Sigmoid colon (tissue), 7 donors: ENCODE data around the gene CNTNAP4. TPM values are rescaled to one million over a fixed set of nuclear protein-coding genes. Genes with fewer than 3 reads are reported as not detected.

Experiments
- DNase-seq: peaks from one replicate; pipeline ENCODE4 v3.0.0-alpha.2; 2019
- H3K27ac ChIP-seq, 4 donors: fragments of 200-600 bp; sonication (generic); one replicate each; pipeline ENCODE4 v1.5.1; 2016 to 2019; ENCODE audit warnings: mild to moderate bottlenecking in 1 of 4
- H3K27me3 ChIP-seq, 3 donors: fragments of 200-600 bp; sonication (generic); one replicate each; pipeline ENCODE4 v1.5.1; 2019; ENCODE audit warnings: mild to moderate bottlenecking in 1 of 3
- H3K36me3 ChIP-seq, 4 donors: fragments of 200-600 bp; sonication (generic); one replicate each; pipeline ENCODE4 v1.5.1; 2016 to 2019
- H3K4me1 ChIP-seq, 4 donors: fragments of 200-600 bp; sonication (generic); one replicate each; pipeline ENCODE4 v1.5.1; 2017 to 2019
- H3K4me3 ChIP-seq, 4 donors: fragments of 200-600 bp; sonication (generic); one replicate each; pipeline ENCODE4 v1.5.1; 2017 to 2019; ENCODE audit warnings: mild to moderate bottlenecking in 2 of 4, moderate library complexity in 1 of 4
- H3K9me3 ChIP-seq, 4 donors: fragments of 200-600 bp in 3 of 4; sonication (generic) in 3 of 4; one replicate each; pipeline versions ENCODE4 v1.5.1 to v1.6.1; 2013 to 2019
- EP300 ChIP-seq, 4 donors: sonication (generic); formaldehyde crosslinking; IDR thresholded peaks; one replicate each; pipeline ENCODE4 v1.6.1; 2017; ENCODE audit warnings: antibody characterized with exemption in 4 of 4
- POLR2A ChIP-seq, 2 donors: fragments of 450-650 bp; IDR thresholded peaks; one replicate each; pipeline ENCODE4 v1.6.1; 2016; ENCODE audit warnings: antibody characterized with exemption in 2 of 2, mild to moderate bottlenecking in 2 of 2, moderate library complexity in 2 of 2
- POLR2AphosphoS5 ChIP-seq, 4 donors: sonication (generic); formaldehyde crosslinking; IDR thresholded peaks; one replicate each; pipeline ENCODE4 v1.6.1; 2017; ENCODE audit warnings: antibody characterized with exemption in 4 of 4
- WGBS, 2 donors: extraction: QIAGEN DNeasy Blood & Tissue Kit; methylation state at CpG; one replicate each; pipeline ENCODE4 v1.1.7; 2013; 5-methylcytosine and 5-hydroxymethylcytosine counted together
- intact Hi-C: fragments of 100-400 bp; cut with DNase I; formaldehyde crosslinking; loops from one replicate; pipeline ENCODE4 v1.15.1; 2023
- polyA plus RNA-seq, 3 donors: library from polyadenylated mRNA; stranded (reverse); fragments of 200-250 nt; gene quantifications; one replicate each; pipeline ENCODE4 v1.2.3, GENCODE V29; 2013
- total RNA-seq, 4 donors: library from RNA; depleted of rRNA; stranded (reverse); fragments of >200 nt; gene quantifications; one replicate each; pipeline ENCODE4 v1.1.0, GENCODE V29; 2016
- TF ChIP-seq, protein P1 (sequence below), 4 experiments: fragments of 450-650 bp in 3 of 4; fragments of 200-600 bp in 1 of 4; IDR thresholded peaks; one replicate each; pipeline ENCODE4 v1.5.1; 2016 to 2019; ENCODE audit warnings: antibody characterized with exemption in 4 of 4, mild to moderate bottlenecking in 3 of 4, moderate library complexity in 2 of 4
- donor health status: healthy with polysubstance abuse.
- donor health status: Bipolar disorder and iron deficiency.
- donor health status: healthy.

CNTNAP4 gene
- total and polyA plus RNA-seq, 7 donors = under 0.01 to 1.4 (median 0.22) TPM; not detected in 1

- Histone ChIP-seq H3K4me3 (no peak overlapping the region), H3K27me3 (no peaks in the 10 kb centered on the region), H3K4me1 (no peaks in the 10 kb centered on the region), H3K36me3 (no peaks in the 10 kb centered on the region), H3K9me3 (no peaks in the 10 kb centered on the region), H3K27ac (no peak overlapping the region)
- TF ChIP-seq, protein P1, sequence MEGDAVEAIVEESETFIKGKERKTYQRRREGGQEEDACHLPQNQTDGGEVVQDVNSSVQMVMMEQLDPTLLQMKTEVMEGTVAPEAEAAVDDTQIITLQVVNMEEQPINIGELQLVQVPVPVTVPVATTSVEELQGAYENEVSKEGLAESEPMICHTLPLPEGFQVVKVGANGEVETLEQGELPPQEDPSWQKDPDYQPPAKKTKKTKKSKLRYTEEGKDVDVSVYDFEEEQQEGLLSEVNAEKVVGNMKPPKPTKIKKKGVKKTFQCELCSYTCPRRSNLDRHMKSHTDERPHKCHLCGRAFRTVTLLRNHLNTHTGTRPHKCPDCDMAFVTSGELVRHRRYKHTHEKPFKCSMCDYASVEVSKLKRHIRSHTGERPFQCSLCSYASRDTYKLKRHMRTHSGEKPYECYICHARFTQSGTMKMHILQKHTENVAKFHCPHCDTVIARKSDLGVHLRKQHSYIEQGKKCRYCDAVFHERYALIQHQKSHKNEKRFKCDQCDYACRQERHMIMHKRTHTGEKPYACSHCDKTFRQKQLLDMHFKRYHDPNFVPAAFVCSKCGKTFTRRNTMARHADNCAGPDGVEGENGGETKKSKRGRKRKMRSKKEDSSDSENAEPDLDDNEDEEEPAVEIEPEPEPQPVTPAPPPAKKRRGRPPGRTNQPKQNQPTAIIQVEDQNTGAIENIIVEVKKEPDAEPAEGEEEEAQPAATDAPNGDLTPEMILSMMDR (IDR thresholded peaks at IDR 0.05) = no peak
- no peak for TF ChIP-seq POLR2A (IDR thresholded peaks at IDR 0.05)
- TF ChIP-seq POLR2AphosphoS5 (IDR thresholded peaks at IDR 0.05) = no peak
- TF ChIP-seq EP300 (IDR thresholded peaks at IDR 0.05) = no peak
- 79 to 83% methylated on average over 8 of the region's 8 CpGs for WGBS, 2 donors
- intact Hi-C loops = no loop called here
- no peak for DNase-seq
These were observed 184.6 kb downstream of the CNTNAP4 start for GRCh38 chr16:76461836-76462235.

DNA sequence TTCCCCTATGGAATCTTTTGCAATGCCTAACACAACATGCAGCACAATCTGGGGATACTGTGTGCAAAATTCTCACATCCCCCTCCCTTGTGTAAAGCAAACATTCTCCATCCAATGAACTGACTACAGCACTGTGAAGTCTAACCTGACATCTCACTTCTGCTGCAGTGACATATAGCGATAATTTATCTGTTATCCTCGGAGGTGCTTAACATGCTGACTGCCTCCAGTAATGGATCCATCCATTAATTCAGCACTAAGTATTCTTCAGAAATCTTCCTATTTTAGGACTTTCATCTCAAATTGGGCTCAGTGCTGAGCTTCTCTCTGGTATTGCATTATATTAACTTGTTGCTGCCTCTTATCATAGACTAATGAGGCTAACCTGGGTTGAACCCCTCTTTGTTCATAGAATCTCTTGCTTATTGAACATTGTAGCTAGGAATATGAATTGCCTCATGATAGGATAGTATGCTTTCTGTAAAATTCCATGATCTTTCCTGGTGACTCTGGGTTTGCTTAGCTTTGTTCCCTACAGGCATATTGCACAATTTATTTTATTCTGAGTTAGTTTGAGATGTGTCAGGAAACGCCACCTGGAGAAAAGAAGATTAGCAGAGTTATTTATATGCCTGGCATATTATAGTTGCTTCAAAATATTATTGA, 187.9 kb downstream of the CNTNAP4 start:
- TF ChIP-seq, protein P1 (IDR thresholded peaks at IDR 0.05) = no peak
- no peak for TF ChIP-seq POLR2AphosphoS5 (IDR thresholded peaks at IDR 0.05)
- no peak for TF ChIP-seq EP300 (IDR thresholded peaks at IDR 0.05)
- no peak for TF ChIP-seq POLR2A (IDR thresholded peaks at IDR 0.05)
- Histone ChIP-seq H3K27me3 (no peaks in the 10 kb centered on the region), H3K36me3 (no peaks in the 10 kb centered on the region), H3K27ac (no peak overlapping the region), H3K4me1 (no peaks in the 10 kb centered on the region), H3K4me3 (no peak overlapping the region), H3K9me3 (no peaks in the 10 kb centered on the region)
- DNase-seq = no peak
- intact Hi-C loops = no loop called here
- 90 to 92% methylated on average over 3 of the region's 3 CpGs for WGBS, 2 donors

DNA sequence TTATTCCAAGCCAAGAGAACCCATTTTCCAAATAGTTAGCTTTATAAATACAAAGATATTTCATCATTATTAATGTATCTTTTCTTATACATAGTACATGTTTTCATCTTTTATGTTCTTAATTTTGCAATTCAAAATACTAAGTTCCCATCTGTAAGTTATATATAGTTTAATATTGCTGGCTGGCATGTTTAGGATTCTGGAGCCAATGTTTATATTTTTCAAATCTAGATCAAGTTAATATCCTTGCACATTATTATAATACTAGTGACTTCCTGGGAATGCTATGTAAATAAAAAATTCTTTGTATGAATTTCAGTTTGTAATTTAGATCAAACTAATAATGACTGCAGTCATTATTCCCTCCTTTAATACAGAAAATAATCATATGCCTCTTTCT, 189.7 kb downstream of the CNTNAP4 start:
- no peak for DNase-seq
- Histone ChIP-seq H3K27me3 (no peaks in the 10 kb centered on the region), H3K4me3 (no peak overlapping the region), H3K4me1 (no peaks in the 10 kb centered on the region), H3K36me3 (no peaks in the 10 kb centered on the region), H3K9me3 (no peaks in the 10 kb centered on the region), H3K27ac (no peak overlapping the region)
- intact Hi-C loops = no loop called here
- no peak for TF ChIP-seq POLR2A (IDR thresholded peaks at IDR 0.05)
- TF ChIP-seq EP300 (IDR thresholded peaks at IDR 0.05) = no peak
- TF ChIP-seq, protein P1 (IDR thresholded peaks at IDR 0.05) = no peak
- no peak for TF ChIP-seq POLR2AphosphoS5 (IDR thresholded peaks at IDR 0.05)

DNA sequence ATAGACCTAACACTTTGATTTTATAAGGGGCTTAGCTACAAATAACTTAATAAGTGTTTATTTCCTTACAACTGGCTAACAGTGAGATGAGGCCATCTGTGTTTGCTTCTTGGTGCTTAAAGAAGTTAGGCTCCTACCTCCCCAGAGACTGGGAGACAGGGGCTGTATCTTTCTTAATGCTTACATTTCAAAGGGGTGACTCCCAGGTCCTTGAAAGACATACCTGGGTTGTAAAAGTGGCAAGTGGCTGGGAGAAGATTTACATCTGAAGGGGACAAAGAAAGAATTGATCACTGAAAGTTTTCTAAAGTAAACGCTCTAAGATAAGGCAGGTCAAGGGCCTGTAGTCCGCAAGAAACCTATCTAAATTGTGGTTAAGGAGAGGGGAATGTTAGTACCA, 196.8 kb downstream of the CNTNAP4 start:
- no peaks in the 10 kb centered on the region for H3K36me3 ChIP-seq
- no peak for DNase-seq
- intact Hi-C loops = no loop called here
- H3K27me3 ChIP-seq = no peaks in the 10 kb centered on the region
- no peaks in the 10 kb centered on the region for H3K4me1 ChIP-seq
- no peaks in the 10 kb centered on the region for H3K9me3 ChIP-seq
- TF ChIP-seq POLR2AphosphoS5 (IDR thresholded peaks at IDR 0.05) (no peak), POLR2A (IDR thresholded peaks at IDR 0.05) (no peak), EP300 (IDR thresholded peaks at IDR 0.05) (no peak)
- TF ChIP-seq, protein P1 (IDR thresholded peaks at IDR 0.05) = no peak
- no peak overlapping the region for H3K27ac ChIP-seq
- 61 to 73% methylated on average over 2 of the region's 2 CpGs for WGBS, 2 donors
- no peak overlapping the region for H3K4me3 ChIP-seq

GRCh38 chr16:76478105-76478504, 200.9 kb downstream of the CNTNAP4 start:
- Histone ChIP-seq H3K27me3 (no peaks in the 10 kb centered on the region), H3K4me1 (no peaks in the 10 kb centered on the region), H3K27ac (no peak overlapping the region), H3K4me3 (no peak overlapping the region), H3K9me3 (no peaks in the 10 kb centered on the region), H3K36me3 (no peaks in the 10 kb centered on the region)
- 67 to 73% methylated on average over 4 of the region's 4 CpGs for WGBS, 2 donors
- DNase-seq = no peak
- intact Hi-C loops = no loop called here
- TF ChIP-seq POLR2AphosphoS5 (IDR thresholded peaks at IDR 0.05) (no peak), POLR2A (IDR thresholded peaks at IDR 0.05) (no peak), EP300 (IDR thresholded peaks at IDR 0.05) (no peak)
- TF ChIP-seq, protein P1 (IDR thresholded peaks at IDR 0.05) = no peak
